Frontal cortex (tissue), 4 donors: Measurements from ENCODE around the gene FAM107B. TPM values are rescaled to one million over a fixed set of nuclear protein-coding genes. Genes with fewer than 3 reads are reported as not detected.

Experiments
- DNase-seq, 2 donors: peaks; one replicate each; pipeline ENCODE4 v3.0.0; 2012; ENCODE audit warnings: low spot score in 2 of 2
- FAIRE-seq: peaks from 2 replicates; lab custom pipeline; 2012; peaks lifted over from hg19 to GRCh38; lab: Jason Lieb, UNC
- total RNA-seq: library from RNA; depleted of rRNA; stranded (reverse); fragments of >200 nt; gene quantifications from one replicate; pipeline ENCODE4 v1.2.3, GENCODE V29; 2014
- donor health status: control.
- donor health status: control.
- donor health status: control.

The FAM107B gene
- total RNA-seq, 1 donor from 2014 or later = 77.9 TPM

DNA sequence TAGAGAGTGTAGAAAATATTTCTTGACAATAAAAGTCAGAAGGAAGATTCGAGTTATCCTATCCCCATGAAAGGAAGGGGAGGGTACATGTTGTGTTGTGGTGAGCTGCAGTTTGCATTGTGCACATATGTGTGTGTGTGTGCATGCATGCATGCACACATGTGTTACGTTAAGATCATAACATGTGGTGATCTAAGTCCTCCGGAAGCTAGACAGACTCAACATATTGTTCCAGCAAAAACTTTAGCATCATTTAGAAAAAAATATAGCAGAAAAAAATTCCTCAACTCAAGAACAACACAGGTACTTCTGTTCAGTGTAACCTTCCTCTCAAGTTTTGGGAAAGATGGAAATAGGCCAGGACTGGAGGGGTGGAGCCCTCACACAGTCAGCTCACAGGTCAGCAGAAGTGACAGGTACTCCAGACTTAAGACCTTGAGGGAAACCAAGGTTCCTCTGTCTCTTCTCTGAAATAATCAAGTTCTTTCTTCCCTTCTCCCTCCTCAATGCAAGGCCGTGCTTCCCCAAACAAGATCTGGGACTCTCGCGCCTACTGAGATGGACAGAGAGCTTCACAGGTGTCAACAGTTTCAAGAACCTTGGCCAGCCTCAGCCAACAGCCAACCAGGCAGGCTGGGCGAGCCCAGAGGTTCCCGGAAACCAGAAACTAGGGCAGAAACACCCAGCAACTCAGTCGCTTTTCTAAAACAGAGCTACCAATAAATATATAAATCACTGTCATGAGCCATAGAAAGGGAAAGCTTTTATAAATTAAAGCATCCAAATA lies 205.2 kb downstream of the FAM107B start:
- FAIRE-seq (no peak), DNase-seq (no peak)

DNA sequence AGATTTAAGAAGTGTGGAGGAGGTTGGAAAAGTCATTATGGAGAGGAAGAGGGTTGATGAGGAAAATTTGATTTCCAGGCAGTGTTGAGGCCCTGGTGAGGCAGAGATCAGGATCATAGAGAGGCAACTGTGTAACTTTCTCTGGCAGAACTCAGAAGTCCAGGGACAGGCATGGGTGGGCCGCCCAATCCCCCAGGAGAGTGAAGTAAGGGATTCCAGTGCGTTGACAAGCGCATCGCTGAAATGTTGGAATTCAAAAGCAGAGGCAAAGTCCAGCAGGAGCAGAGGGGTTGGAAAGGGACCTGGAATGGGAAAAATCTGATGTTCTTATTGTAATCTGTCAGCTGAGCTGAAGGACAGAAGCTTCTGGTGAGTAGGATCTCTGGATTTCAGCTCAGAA lies 207.3 kb downstream of the FAM107B start:
- FAIRE-seq (no peak), DNase-seq (no peak)

DNA sequence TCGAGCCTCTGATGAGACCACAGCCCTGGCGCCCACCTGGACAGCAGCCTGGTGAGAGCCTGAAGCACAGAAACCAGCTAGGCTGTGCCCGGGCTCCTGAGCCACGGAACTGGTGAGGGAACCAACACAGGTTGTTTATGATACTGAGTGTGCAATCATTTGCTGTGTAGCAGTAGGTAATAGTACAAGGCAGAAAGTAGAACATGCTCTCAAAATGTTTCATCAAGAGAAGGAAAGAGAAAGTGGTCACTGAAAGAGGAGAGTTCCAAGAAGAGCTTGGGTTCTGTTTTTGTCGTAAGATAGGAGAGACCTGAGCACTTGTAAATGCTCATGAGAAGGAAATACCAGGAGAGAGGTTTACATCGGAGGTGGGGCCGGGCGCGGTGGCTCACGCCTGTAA lies 208.2 kb downstream of the FAM107B start:
- FAIRE-seq (no peak), DNase-seq (no peak)

DNA sequence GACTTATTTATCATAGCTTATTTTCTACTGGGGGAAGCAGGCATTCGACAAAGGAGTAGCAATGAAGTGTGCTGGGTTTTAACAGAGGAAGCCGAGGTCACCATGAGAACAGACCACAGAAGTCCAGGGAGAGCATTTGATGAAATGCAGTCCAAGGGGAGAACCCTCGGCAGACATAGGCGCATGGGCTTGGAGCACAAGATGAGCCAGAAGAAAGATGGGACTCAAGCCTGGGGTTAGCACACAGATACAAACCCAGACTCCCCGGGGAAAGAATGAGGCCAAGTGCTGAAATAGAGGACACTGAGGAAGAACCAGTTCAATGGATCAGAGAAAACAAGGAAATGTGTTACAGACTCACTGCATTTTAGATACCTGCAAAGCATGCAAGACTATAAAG lies 209.5 kb downstream of the FAM107B start:
- FAIRE-seq (no peak), DNase-seq (no peak)

DNA sequence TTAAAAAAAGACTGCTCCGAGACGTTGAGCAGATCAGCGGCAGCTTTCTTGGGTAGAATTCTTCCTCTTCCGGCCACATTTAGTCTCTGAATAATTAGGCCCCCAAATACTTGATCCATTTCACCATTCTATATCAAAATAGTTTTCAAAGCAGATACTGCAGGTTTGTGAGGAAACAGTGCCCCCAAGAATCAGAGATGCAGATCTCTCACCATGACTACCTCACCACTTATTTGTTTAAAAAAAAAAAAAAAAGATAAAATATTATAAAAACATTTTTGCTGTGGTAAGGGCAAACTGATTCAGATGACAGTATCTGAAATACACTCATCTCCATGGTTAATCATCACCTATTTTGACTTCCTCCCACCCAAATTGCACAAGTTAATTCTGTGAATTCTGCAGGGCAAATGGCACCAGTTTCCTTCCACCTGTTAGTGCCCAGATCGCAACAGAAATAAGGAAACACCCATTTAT lies 210.4 kb downstream of the FAM107B start:
- FAIRE-seq (no peak), DNase-seq (no peak)

DNA sequence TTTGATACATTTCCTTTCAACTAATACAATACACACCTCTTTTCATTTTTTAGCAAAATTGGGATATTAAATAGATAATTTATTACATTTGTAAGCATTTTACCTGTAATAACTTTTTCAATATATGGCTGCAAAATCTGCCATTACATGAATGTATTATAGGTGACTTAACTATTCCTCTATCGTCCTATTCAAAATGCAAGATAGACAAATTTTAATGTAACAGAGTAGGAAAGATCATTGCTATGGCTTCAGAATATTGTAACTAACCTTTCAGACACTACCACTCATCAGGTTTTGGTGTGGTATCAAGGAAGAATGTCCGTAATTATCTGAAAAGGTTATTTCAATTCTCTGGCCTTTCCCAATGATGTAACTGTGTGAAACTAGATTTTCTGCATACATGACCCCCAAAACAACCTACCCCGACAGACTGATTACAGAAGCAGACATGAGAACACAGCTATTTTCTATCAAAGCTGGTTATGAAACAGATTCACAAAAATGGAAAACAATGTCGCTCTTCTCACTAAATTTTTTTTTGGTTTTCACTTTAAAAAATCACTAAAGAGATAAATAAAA lies 211.2 kb downstream of the FAM107B start:
- DNase-seq = no peak
- no peak for FAIRE-seq

DNA sequence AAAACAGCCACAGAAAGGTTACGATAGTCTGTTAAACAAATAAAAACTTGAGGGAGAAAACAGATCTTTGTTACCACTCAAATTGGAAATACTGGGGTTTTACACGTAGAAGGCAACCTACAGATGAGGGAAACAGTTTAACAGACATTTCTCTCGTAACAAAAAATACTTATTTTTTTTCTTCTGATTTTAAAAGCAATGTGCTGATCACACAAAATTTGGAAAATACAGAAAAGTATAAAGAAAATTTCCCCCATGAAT lies 211.7 kb downstream of the FAM107B start:
- no peak for DNase-seq
- no peak for FAIRE-seq

DNA sequence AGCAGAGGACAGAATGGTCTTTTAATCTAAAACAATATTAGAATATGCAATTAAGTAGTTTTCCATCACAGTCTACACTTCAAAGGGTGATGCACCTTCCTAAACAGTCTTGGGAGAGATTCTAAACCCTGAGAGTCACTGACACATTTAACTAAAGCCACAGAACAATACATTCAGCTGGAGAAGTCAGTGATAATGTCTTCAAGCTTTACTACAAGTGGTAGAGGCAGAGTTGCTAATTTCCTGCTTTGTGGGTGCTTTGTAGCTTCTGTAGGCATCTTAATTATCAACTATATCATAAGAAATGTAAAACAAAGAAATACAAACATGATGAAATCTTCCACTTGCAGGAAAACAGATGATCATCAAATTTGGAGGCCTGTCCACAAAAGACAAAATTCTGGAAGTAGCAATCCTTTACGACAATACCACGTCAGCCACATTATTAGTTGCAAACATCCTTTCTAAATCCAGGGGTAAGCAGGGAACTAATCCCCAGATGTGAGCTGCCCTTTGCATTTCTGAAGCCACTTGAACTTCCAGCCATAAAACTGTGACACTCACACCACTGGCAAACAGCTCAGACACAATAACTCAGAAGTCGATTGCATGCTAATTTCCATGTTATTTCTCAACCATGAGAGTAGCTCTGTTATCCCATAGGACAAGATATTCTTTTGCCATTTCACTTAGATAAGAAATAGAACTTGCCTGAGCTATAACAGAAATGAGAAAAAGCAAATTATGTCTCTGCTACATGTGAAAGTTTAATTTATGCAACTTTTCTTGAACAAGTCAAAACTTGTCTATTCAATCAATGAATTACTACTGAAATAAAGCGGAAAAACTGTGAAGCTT lies 212.2 kb downstream of the FAM107B start:
- FAIRE-seq (no peak), DNase-seq (no peak)

DNA sequence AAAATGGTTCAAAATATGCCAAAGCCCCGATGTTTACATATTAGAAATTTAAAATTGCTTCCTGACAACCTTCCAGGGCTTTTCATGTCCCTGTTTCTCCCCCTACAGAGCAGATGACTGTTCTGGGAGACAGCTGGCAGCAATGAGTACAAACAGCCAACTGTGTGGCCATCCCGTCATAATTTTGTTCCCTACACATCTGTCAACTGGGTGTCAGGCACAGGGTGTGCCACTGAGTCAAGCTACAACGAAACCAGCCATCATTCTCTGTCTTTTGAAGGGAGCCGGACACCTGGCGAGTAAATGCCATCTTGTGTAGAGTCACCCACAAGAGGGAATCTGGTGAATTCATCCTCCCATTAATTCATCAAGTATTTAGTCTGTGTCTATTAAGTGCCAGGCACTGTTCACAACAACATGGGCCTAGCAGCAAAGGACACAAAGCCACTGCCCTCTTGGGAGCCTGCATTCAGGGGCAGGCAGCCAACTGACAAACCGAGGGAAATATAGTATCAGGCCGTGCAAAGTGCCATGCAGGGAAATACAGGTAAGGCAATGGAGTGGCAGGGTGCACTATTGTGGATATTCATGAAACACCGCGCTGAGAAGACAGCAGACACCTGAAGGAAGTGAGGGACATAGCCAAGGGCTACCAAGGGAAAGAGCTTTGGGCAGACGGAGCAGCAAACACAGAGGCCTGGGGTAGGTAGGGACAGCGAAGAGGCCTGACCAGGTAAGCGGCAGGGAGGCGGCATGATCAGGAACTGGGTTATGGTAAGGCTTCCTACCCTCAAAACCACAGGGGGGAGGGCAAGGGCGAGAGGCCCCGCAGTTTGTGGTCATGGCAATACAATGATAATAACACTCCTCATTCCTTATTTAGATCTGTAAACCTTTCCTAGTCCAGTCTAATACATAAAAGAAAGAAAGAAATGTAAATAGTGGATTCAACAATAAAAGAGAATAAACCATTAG lies 213.6 kb downstream of the FAM107B start:
- FAIRE-seq = no peak

DNA sequence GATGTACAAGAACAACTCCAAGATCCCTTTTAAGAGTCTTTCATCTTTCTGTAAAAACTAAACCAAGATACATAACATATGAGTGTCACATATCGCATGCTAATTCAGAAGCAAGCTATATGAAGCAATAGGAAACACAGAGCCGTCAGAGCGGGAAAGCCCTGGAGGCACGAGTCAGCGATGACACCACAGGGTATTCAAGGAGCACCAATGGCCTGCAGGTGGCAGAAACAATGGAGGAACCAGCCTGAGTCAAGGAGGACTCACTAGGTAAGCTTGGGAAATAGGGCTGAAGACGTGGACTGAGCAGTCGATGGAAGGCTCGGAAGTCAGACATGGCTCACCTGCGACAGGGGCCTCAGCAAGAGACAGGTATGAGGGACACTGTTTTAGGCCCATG lies 214.4 kb downstream of the FAM107B start:
- DNase-seq = no peak
- no peak for FAIRE-seq

More for the DNA sequence above, 213.6 kb downstream of the FAM107B start:
- DNase-seq = no peak

DNA sequence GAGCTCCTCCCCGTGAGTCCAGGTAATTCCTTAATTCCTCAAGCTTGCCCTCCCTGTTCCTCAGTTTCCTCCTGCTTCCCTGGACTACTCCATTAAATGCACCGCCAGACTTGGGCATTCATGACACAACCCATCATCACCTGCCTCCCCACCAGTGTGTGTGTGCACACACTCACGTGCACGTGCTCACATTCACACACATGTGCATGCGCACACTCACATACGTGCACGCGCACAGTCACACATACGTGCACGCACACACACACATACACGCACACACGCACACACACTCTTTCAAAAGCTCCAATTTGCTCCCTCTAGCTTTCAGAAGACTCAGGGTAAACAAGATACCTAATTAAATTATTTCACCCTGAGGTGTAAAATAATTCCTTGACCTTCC lies 216.7 kb downstream of the FAM107B start:
- FAIRE-seq (no peak), DNase-seq (no peak)

DNA sequence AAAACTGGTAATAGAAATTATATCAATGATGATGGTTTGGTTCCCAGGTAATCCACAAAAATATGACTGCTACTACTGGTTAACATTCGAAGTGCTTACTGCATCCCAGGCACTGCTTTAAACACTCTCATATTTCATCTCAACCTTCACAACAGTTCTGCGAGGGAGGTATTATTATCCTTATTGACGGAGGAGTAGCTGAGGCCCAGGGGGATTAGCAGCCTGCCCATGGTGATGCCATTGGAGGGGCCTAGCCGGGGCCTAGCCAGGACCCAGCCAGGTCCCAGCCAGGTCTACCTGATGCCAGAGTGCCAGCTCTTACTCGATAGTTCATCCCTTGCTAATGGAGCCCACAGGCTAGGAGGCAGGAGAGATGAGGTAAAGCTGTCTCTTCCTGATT lies 217.1 kb downstream of the FAM107B start:
- no peak for FAIRE-seq
- no peak for DNase-seq

DNA sequence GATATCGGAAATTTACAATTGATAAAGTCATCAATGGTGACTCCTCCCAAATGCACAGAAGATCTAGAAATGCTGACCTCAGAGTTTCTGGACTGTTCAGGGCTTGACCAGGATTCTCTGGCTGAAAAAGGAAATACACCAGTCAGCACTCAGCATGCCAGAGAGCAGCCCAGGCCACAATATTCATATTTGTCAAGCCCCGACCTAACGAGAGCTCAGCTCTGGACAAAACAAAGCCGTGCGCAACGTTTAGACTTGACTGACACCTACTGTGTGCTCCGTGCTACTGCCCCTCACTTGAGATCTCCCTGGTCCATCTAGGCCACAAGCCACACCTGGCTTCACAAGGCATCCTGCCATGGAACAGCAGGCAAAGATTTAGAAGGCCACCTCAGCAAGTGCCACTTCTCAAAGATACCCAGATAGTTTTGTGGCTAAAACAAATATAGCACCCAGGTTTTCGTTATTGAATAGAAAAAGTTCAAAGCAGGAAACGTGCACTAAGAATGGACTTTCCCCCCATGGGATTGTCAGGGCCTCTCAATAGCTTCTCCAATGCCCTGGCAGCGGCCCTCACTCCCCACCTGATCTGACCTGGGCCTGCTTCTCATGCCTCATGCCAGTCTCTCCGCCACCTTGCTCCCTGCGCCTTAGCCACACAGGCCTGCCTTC lies 218.3 kb downstream of the FAM107B start:
- DNase-seq (peak in 1 of 2 donors; percentile 14), FAIRE-seq (no peak)

DNA sequence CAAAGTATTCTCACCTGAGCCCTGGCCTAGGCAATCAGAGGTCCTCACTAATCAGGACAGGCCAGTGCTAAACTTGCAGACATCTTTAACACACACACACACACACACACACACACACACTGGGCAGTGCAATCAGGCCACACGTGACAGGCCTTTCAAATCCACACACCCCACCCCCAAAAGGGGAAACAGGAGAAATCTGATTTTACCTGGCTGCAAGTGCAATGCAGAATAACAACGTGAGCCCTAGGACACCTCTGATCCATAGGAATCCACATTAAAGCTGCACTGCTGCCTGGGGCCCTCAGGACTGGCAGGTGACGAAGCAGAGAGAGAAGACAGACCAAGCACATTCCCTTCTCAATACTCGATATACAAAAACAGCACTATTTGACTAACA lies 218.9 kb downstream of the FAM107B start:
- FAIRE-seq (no peak), DNase-seq (no peak)

DNA sequence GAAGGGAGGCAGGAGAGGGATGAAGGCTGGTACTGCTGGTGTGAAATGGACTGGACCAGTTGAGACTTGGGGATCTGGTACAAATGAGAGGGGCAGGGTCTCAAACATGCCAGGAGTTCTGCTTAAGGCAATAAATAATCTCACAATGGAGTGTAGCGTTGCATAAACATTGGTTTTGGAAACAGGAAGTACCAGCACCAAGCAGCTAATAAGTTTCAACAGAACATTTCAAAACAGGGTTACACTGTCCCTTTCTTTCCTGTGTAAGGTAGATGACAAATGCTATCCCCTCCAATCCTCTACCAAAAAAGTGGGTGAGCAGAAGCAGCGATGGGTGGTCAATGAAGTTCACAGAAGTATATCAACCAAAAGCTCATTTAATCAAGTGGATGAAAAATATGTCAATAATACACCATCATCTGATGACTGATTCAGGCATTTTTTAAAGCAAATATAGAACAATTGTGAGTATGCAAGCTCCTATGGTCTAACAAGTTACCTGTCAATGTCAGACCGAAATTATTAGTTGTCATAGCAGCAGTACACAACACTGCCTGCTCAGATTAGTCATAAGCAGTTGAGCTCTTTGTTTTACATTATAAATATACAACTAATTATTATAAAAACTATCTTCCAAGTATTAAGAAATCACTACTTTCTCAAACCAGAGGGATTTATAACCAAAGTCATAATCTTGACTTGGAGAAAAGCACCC lies 220.0 kb downstream of the FAM107B start:
- FAIRE-seq (no peak), DNase-seq (no peak)

DNA sequence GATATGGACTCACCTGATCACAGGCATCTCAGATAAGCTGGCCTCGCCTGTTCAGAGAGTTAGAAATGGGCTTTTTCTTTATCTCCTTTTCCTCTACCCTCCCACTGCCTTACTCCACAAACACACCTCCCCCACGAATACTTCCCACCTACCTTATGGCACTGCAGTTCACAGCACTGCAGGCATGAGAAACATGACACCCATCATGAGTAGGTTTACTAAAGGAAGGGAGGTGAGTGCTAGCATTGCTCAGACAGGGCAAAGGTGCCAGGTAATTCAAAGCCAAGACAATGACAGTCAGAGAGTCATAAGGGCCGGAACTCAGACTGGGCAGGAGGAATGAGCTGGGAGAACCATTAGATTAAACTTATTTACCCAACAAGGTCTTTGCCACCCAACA lies 220.6 kb downstream of the FAM107B start:
- no peak for DNase-seq
- no peak for FAIRE-seq

DNA sequence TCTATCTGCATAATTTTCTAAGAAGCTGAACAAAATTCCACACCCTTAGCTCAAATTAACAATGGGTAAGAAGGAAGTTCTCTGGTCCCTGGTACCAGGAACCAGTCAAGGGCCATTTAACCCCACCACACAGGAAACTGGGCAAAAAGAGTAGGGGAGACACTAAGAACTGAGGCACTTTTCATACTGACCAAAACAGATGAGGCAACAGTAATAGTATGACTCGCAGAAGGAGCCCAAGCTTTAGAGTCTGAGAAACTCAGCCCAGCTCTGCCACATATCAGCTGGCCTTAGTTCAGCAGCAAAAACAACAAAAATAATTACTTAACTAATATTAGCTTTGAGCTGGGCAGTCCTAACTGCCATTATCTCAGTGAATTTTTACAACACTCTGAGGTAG lies 221.2 kb downstream of the FAM107B start:
- no peak for DNase-seq
- FAIRE-seq = no peak

DNA sequence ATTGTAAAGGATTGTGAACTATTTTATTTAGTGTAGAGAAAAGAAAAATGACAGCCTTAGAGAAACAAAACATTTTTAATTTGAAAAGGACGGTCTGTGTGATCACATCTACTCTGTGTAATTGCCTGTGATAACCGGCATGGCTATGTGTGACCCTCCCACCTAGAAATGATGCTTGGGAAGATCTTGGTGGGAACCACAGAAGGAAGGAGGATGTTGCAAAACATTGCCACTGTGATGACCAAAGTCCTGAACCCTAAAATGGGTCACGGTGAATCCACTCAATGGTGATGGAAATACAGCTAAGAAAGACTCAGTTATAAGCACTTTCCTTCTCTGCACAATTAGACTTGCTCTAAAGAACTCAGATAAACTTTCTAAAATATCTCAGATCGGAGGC lies 222.7 kb downstream of the FAM107B start:
- no peak for DNase-seq
- no peak for FAIRE-seq

DNA sequence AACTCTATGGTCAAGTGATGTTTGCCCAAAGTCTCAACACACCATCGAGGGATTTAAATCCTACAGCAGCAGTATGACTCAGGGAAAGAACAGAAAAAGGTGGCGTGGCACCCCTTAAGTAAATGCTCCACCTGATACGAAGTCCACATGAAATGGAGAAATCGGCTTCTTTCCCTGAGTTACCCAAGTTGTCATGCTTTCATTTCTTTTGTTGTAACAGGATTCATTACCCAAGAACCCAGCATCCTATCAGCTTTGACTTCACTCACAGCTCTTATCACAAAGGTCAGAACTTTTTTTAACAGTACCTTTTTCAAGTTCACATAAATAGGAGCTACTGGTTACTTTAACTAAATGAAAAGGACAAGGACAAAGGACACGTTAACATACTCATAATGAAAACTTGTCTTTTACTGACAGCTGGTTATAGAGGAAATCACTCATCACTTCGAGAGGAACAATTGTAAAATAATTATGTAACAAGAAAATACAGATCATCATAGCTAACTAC lies 224.2 kb downstream of the FAM107B start:
- FAIRE-seq (no peak), DNase-seq (no peak)
